ENCODE measurements around the gene GPC3.

DNA sequence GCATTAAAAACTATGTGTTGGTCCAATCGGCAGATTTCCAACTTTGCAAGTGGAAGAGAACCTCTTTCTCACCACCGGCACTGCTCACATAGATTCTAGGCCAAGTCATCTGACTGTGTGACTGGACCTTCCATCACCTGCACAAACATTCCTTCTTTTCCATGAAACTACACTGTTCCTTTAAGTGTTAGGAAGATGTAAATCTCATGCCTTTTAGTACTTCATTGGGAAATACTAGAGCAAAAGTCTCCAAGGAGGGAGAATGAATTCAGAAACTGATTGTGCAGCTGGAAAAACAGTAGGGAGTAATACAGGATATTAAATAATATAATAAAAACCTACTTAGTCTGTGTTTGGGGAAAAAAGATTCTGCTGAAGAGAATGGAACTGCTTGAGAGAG, 238.2 kb downstream of the GPC3 start:
- TF ChIP-seq, protein P1, sequence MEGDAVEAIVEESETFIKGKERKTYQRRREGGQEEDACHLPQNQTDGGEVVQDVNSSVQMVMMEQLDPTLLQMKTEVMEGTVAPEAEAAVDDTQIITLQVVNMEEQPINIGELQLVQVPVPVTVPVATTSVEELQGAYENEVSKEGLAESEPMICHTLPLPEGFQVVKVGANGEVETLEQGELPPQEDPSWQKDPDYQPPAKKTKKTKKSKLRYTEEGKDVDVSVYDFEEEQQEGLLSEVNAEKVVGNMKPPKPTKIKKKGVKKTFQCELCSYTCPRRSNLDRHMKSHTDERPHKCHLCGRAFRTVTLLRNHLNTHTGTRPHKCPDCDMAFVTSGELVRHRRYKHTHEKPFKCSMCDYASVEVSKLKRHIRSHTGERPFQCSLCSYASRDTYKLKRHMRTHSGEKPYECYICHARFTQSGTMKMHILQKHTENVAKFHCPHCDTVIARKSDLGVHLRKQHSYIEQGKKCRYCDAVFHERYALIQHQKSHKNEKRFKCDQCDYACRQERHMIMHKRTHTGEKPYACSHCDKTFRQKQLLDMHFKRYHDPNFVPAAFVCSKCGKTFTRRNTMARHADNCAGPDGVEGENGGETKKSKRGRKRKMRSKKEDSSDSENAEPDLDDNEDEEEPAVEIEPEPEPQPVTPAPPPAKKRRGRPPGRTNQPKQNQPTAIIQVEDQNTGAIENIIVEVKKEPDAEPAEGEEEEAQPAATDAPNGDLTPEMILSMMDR (IDR thresholded peaks at IDR 0.05): no peak
- TF ChIP-seq POLR2AphosphoS5 (IDR thresholded peaks at IDR 0.05) (no peak), POLR2A (IDR thresholded peaks at IDR 0.05) (no peak)

Measured in stomach (tissue), 4 donors.